Uterus (tissue), 2 donors: ENCODE measurements around the gene ANKRD16.

Experiments used
- CTCF ChIP-seq, 4 experiments: fragments of 200-600 bp in 2 of 4; fragments of 450-650 bp in 2 of 4; sonication (generic) in 2 of 4; IDR thresholded peaks; one replicate each; pipeline ENCODE4 v1.5.1; 2016 to 2019; ENCODE audit warnings: antibody characterized with exemption in 4 of 4, mild to moderate bottlenecking in 2 of 4, moderate library complexity in 1 of 4
- POLR2A ChIP-seq, 2 donors: fragments of 450-650 bp; IDR thresholded peaks; one replicate each; pipeline ENCODE4 v1.6.1; 2016; ENCODE audit warnings: antibody characterized with exemption in 2 of 2, mild to moderate bottlenecking in 1 of 2, moderate library complexity in 1 of 2

GRCh38 chr10:5887641-5888040 lies 2.1 kb downstream of the ANKRD16 start:
- TF ChIP-seq CTCF (IDR thresholded peaks at IDR 0.05) (no peak), POLR2A (IDR thresholded peaks at IDR 0.05) (no peak)
